Osteocyte (in vitro differentiated cells): ENCODE measurements around the gene SECTM1. TPM values are rescaled to one million over a fixed set of nuclear protein-coding genes. Genes with fewer than 3 reads are reported as not detected.

ENCODE experiments used
- DNase-seq: peaks from one replicate; pipeline ENCODE4 v3.0.0; 2021; ENCODE audit warnings: mixed read lengths; ENCODE audit not compliant: unreplicated experiment; ENCODE audit errors: extremely low spot score
- H3K27ac Mint-ChIP-seq: one replicate; pipeline ENCODE4 v1.8.0; 2021; ENCODE audit warnings: mild to moderate bottlenecking, mixed read lengths; ENCODE audit not compliant: unreplicated experiment
- H3K27me3 Mint-ChIP-seq: one replicate; pipeline ENCODE4 v1.8.0; 2021; ENCODE audit warnings: mixed read lengths; ENCODE audit not compliant: unreplicated experiment
- H3K36me3 Mint-ChIP-seq: one replicate; pipeline ENCODE4 v1.8.0; 2021; ENCODE audit warnings: mixed read lengths; ENCODE audit not compliant: unreplicated experiment
- H3K4me1 Mint-ChIP-seq: one replicate; pipeline ENCODE4 v1.8.0; 2021; ENCODE audit warnings: mixed read lengths; ENCODE audit not compliant: unreplicated experiment
- H3K4me3 Mint-ChIP-seq: one replicate; pipeline ENCODE4 v1.8.0; 2021; ENCODE audit warnings: mild to moderate bottlenecking, moderate library complexity, mixed read lengths; ENCODE audit not compliant: unreplicated experiment
- H3K9me3 Mint-ChIP-seq: one replicate; pipeline ENCODE4 v1.8.0; 2021; ENCODE audit warnings: mixed read lengths; ENCODE audit not compliant: unreplicated experiment
- CTCF ChIP-seq: fragments of 200-600 bp; sonication (generic); IDR thresholded peaks from 2 replicates; pipeline ENCODE4 v1.5.0; 2021; ENCODE audit warnings: antibody characterized with exemption, mild to moderate bottlenecking, moderate library complexity
- total RNA-seq: library from RNA; stranded (reverse); gene quantifications from 2 replicates; pipeline ENCODE4 v1.2.1, GENCODE V29; 2021

Gene SECTM1
- total RNA-seq, 1 donor from 2014 or later = 24.1 TPM

- Mint-ChIP-seq H3K27ac (no peak overlapping the region), H3K9me3 (no peaks in the 10 kb centered on the region), H3K4me1 (peaks cover 16% of the 10 kb centered on the region), H3K4me3 (no peak overlapping the region), H3K36me3 (no peaks in the 10 kb centered on the region), H3K27me3 (no peaks in the 10 kb centered on the region)
- no peak for DNase-seq
- no peak for TF ChIP-seq CTCF
Observed at GRCh38 chr17:82278786-82279391, 54.7 kb downstream of the SECTM1 start.

GRCh38 chr17:82278308-82278707 is 55.3 kb downstream of the SECTM1 start:
- Mint-ChIP-seq H3K4me1 (peaks cover 12% of the 10 kb centered on the region), H3K9me3 (no peaks in the 10 kb centered on the region), H3K27ac (no peak overlapping the region), H3K36me3 (no peaks in the 10 kb centered on the region), H3K27me3 (no peaks in the 10 kb centered on the region), H3K4me3 (no peak overlapping the region)
- no peak for DNase-seq
- TF ChIP-seq CTCF = no peak

- Mint-ChIP-seq H3K36me3 (no peaks in the 10 kb centered on the region), H3K4me3 (no peak overlapping the region), H3K9me3 (no peaks in the 10 kb centered on the region), H3K4me1 (peaks cover 7% of the 10 kb centered on the region), H3K27me3 (no peaks in the 10 kb centered on the region), H3K27ac (no peak overlapping the region)
- no peak for DNase-seq
- no peak for TF ChIP-seq CTCF
Observed at GRCh38 chr17:82277851-82278250, 55.7 kb downstream of the SECTM1 start.

GRCh38 chr17:82276938-82277337 is 56.6 kb downstream of the SECTM1 start:
- H3K9me3 Mint-ChIP-seq = no peaks in the 10 kb centered on the region
- H3K27me3 Mint-ChIP-seq = no peaks in the 10 kb centered on the region
- no peak overlapping the region for H3K27ac Mint-ChIP-seq
- peaks cover 6% of the 10 kb centered on the region for H3K36me3 Mint-ChIP-seq
- no peak for TF ChIP-seq CTCF
- H3K4me1 Mint-ChIP-seq = peaks cover 9% of the 10 kb centered on the region
- no peak overlapping the region for H3K4me3 Mint-ChIP-seq
- DNase-seq = no peak

- peaks cover 25% of the 10 kb centered on the region for H3K4me1 Mint-ChIP-seq
- no peak for DNase-seq
- H3K36me3 Mint-ChIP-seq = peaks cover 12% of the 10 kb centered on the region
- no peak for TF ChIP-seq CTCF
- H3K27me3 Mint-ChIP-seq = no peaks in the 10 kb centered on the region
- H3K27ac Mint-ChIP-seq = no peak overlapping the region
- H3K4me3 Mint-ChIP-seq = no peak overlapping the region
- no peaks in the 10 kb centered on the region for H3K9me3 Mint-ChIP-seq
Observed at GRCh38 chr17:82275326-82275725, 58.2 kb downstream of the SECTM1 start.
